Measurements from ENCODE around the gene RFX5.

DNA sequence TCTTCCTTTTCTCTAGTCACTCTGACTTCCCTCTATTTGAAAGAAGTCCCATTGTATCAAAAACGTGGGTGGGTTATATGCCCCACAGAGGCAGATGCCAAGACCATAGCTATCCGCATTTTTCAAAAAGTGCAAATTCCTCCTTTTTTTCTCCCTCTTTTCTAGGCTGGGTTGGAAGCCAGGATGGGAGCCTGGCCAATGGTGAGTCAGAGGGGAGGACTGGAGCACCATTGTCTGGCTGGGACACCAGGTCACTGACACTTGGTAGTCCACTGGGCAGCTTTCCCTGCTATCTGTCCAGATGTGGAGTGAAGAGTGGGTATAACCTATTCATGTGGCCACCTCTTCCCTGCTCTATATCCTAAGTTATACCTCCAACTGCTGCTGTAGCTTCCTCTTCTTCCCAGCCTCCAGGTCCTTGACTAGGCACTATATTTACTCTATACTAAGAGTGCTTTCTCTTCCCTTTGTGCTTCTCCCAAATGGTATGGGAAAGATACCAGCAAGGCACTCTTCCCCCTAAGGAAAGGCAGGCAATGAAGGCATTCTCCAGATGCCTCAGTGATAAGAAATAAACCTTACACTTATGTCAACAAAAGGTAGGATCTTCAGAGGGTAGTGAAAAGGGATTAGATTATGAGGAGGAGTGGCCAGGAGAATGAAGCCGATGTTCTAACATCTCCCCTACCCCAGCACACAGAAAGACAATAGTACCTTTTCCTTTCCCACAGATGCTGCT lies 32.7 kb downstream of the RFX5 start:
- TF ChIP-seq POLR2AphosphoS5 (IDR thresholded peaks at IDR 0.05; ENCODE audit: low read depth, low read length) (no peak), POLR2A (IDR thresholded peaks at IDR 0.05; ENCODE audit: low read depth, low read length) (no peak), TAF1 (IDR thresholded peaks at IDR 0.05; ENCODE audit: low read depth, low read length) (no peak), SPI1 (IDR thresholded peaks at IDR 0.05; ENCODE audit: low read depth, low read length) (no peak)

Measured in GM12891 (cell line).